Pons (tissue), 1 donor: ENCODE measurements around the gene ARHGDIA.
A peak's percentile ranks its signal among the peaks of the same experiment; 100 is the strongest.

Experiments used
- DNase-seq: peaks from one replicate; pipeline ENCODE4 v3.0.0-alpha.2; 2016; ENCODE audit warnings: low spot score

The ARHGDIA gene

GRCh38 chr17:81863833-81864768 lies 7.0 kb downstream of the ARHGDIA start:
- no peak for DNase-seq

GRCh38 chr17:81863123-81863675 lies 7.9 kb downstream of the ARHGDIA start:
- DNase-seq = no peak

GRCh38 chr17:81860756-81861568 lies 10.2 kb downstream of the ARHGDIA start:
- DNase-seq = peak; percentile 100

- DNase-seq = no peak
These were observed 11.0 kb downstream of the ARHGDIA start, which contains the start of gene P4HB for GRCh38 chr17:81859906-81860755. P4HB (minus strand) TSS chr17:81860535; CDS start chr17:81860471, 64 bp downstream.

GRCh38 chr17:81858967-81859905 lies 11.9 kb downstream of the ARHGDIA start:
- DNase-seq = no peak

- no peak for DNase-seq
These were observed 12.8 kb downstream of the ARHGDIA start for GRCh38 chr17:81858170-81858966.

GRCh38 chr17:81854974-81855774 lies 16.0 kb downstream of the ARHGDIA start:
- DNase-seq = no peak

GRCh38 chr17:81852237-81852636 lies 18.9 kb downstream of the ARHGDIA start:
- no peak for DNase-seq

- no peak for DNase-seq
These were observed 19.7 kb downstream of the ARHGDIA start for GRCh38 chr17:81851423-81851822.

- no peak for DNase-seq
These were observed 21.7 kb downstream of the ARHGDIA start for GRCh38 chr17:81849457-81849856.

- DNase-seq = no peak
These were observed 24.1 kb downstream of the ARHGDIA start for GRCh38 chr17:81846743-81847689.

- no peak for DNase-seq
These were observed 25.0 kb downstream of the ARHGDIA start for GRCh38 chr17:81845881-81846742.

- no peak for DNase-seq
These were observed 25.8 kb downstream of the ARHGDIA start for GRCh38 chr17:81845361-81845760.

GRCh38 chr17:81844887-81845286 lies 26.2 kb downstream of the ARHGDIA start:
- DNase-seq = no peak

- DNase-seq = no peak
These were observed 26.7 kb downstream of the ARHGDIA start for GRCh38 chr17:81844327-81844851.

GRCh38 chr17:81843713-81844326 lies 27.3 kb downstream of the ARHGDIA start:
- no peak for DNase-seq
